A549 treated with ZK216348 at 1 μM for 4 hours (cell line): Measurements from ENCODE around the gene WRAP53. TPM values are rescaled to one million over a fixed set of nuclear protein-coding genes. Genes with fewer than 3 reads are reported as not detected.

Experiments
- total RNA-seq: library from RNA; stranded (reverse); fragments of 200-300 nt; extraction: Qiagen RNA extraction; gene quantifications from 5 replicates; pipeline ENCODE4 v1.2.3, GENCODE V29; 2022; ENCODE audit warnings: low read depth

WRAP53 gene
- 24.4 to 43.8 TPM (median 40.2 TPM) in 5 replicates for total RNA-seq

GRCh38 chr17:7687908-7688807 is at the start of gene WRAP53:
Gene WRAP53 (plus strand): TSS chr17:7688477. CDS start chr17:7688649, 172 bp downstream.

GRCh38 chr17:7650509-7651096 is 37.7 kb upstream of the WRAP53 start, which contains the start of gene ATP1B2:
Gene ATP1B2 (plus strand): TSS chr17:7650926. CDS start chr17:7651519, 593 bp downstream.

GRCh38 chr17:7687072-7687907 is 987 bp upstream of the WRAP53 start, which contains the start of gene TP53:
Gene TP53 (minus strand): TSS chr17:7687490. CDS start chr17:7676594, 10,896 bp downstream.

GRCh38 chr17:7704601-7705268 is 16.5 kb downstream of the WRAP53 start, which contains the start of gene EFNB3:
Gene EFNB3 (plus strand): TSS chr17:7705202. CDS start chr17:7705599, 397 bp downstream.

GRCh38 chr17:7716901-7717755 is 28.9 kb downstream of the WRAP53 start, which contains the start of gene DNAH2:
Gene DNAH2 (plus strand): TSS chr17:7717744. CDS start chr17:7719735, 1,991 bp downstream.

Other genes with a start within 250 kb of the WRAP53 start
- 0.99 to 1.7 TPM (median 1.0 TPM) in 5 replicates for gene FGF11, start 249.0 kb upstream of the WRAP53 start, total RNA-seq
- 6.9 to 9.9 TPM (median 9.7 TPM) in 5 replicates for gene CHRNB1, start 243.4 kb upstream of the WRAP53 start, total RNA-seq
- 18.5 to 27.9 TPM (median 24.6 TPM) in 5 replicates for gene ZBTB4, start 208.8 kb upstream of the WRAP53 start, total RNA-seq
- not detected in 5 replicates for gene SLC35G6, start 207.0 kb upstream of the WRAP53 start, total RNA-seq
- 47.9 to 98.5 TPM (median 85.3 TPM) in 5 replicates for gene POLR2A, start 204.1 kb upstream of the WRAP53 start, total RNA-seq
- gene TNFSF12, start 139.4 kb upstream of the WRAP53 start, total RNA-seq = 7.8 to 14.5 TPM (median 12.5 TPM) in 5 replicates
- 0.09 to 1.5 TPM (median 0.57 TPM) in 5 replicates for gene TNFSF13, start 129.7 kb upstream of the WRAP53 start, total RNA-seq
- gene SENP3, start 126.6 kb upstream of the WRAP53 start, total RNA-seq = 96.5 to 108 TPM (median 105 TPM) in 5 replicates
- 23.3 to 40.6 TPM (median 33.0 TPM) in 5 replicates for gene CD68, start 108.8 kb upstream of the WRAP53 start, total RNA-seq
- gene MPDU1, start 104.6 kb upstream of the WRAP53 start, total RNA-seq = 110 to 132 TPM (median 116 TPM) in 5 replicates
- gene SOX15, start 98.4 kb upstream of the WRAP53 start, total RNA-seq = 0.22 to 0.34 TPM (median 0.30 TPM) in 5 replicates
- gene FXR2, start 73.6 kb upstream of the WRAP53 start, total RNA-seq = 45.1 to 62.0 TPM (median 57.6 TPM) in 5 replicates
- gene SAT2, start 60.7 kb upstream of the WRAP53 start, total RNA-seq = 58.1 to 95.8 TPM (median 79.3 TPM) in 5 replicates
- gene SHBG, start 58.3 kb upstream of the WRAP53 start, total RNA-seq = 0.32 to 1.1 TPM (median 0.62 TPM) in 5 replicates
- gene ATP1B2, start 37.6 kb upstream of the WRAP53 start, total RNA-seq = 0.20 to 0.74 TPM (median 0.22 TPM) in 5 replicates
- 38.9 to 53.5 TPM (median 49.6 TPM) in 5 replicates for gene TP53, start 987 bp upstream of the WRAP53 start, total RNA-seq
- gene EFNB3, start 16.7 kb downstream of the WRAP53 start, total RNA-seq = 1.2 to 1.7 TPM (median 1.5 TPM) in 5 replicates
- 0.01 TPM in 3 of 5 replicates, not detected in the others for gene DNAH2, start 29.3 kb downstream of the WRAP53 start, total RNA-seq
- gene KDM6B, start 145.7 kb downstream of the WRAP53 start, total RNA-seq = 9.3 to 23.7 TPM (median 15.1 TPM) in 5 replicates
- 0.30 to 0.46 TPM (median 0.45 TPM) in 5 replicates for gene TMEM88, start 166.6 kb downstream of the WRAP53 start, total RNA-seq
- gene NAA38, start 169.1 kb downstream of the WRAP53 start, total RNA-seq = 177 to 244 TPM (median 225 TPM) in 5 replicates
- gene CYB5D1, start 169.5 kb downstream of the WRAP53 start, total RNA-seq = 19.4 to 24.5 TPM (median 20.9 TPM) in 5 replicates
- 52.6 to 75.7 TPM (median 69.4 TPM) in 5 replicates for gene CHD3, start 200.3 kb downstream of the WRAP53 start, total RNA-seq
- 0.99 to 1.7 TPM (median 1.3 TPM) in 5 replicates for gene RNF227, start 227.8 kb downstream of the WRAP53 start, total RNA-seq
- 1.8 to 4.1 TPM (median 2.5 TPM) in 5 replicates for gene KCNAB3, start 241.4 kb downstream of the WRAP53 start, total RNA-seq
- gene TRAPPC1, start 243.5 kb downstream of the WRAP53 start, total RNA-seq = 313 to 386 TPM (median 328 TPM) in 5 replicates
- gene CNTROB, start 243.7 kb downstream of the WRAP53 start, total RNA-seq = 35.7 to 46.0 TPM (median 44.6 TPM) in 5 replicates